MCF 10A (cell line): ENCODE data around the gene JSRP1. TPM values are rescaled to one million over a fixed set of nuclear protein-coding genes. Genes with fewer than 3 reads are reported as not detected.

Experiments used
- BruUV-seq: library from RNA; stranded (reverse); fragments of 400-500 nt; replicated peaks from 2 replicates; lab custom pipeline; 2021; lab: Mats Ljungman, UMichigan
- CTCF ChIA-PET: fragments of 300-600 bp; sonication (Branson Sonifier 250); formaldehyde crosslinking; extraction: SDS; loops from one replicate; lab custom pipeline; 2021; ENCODE audit warnings: antibody characterized with exemption, inconsistent platforms; lab: Yijun Ruan, JAX
- POLR2A ChIA-PET: fragments of 300-600, 350-650 bp; sonication (Branson Sonifier 250); formaldehyde crosslinking; extraction: SDS; loops from one replicate; lab custom pipeline; 2020; ENCODE audit warnings: antibody characterized with exemption, inconsistent platforms; lab: Yijun Ruan, JAX
- DNase-seq: peaks from one replicate; pipeline ENCODE4 v3.0.0-alpha.2; 2018; ENCODE audit not compliant: unreplicated experiment
- H3K27ac Mint-ChIP-seq: one replicate; pipeline ENCODE4 v1.8.0; 2022; ENCODE audit warnings: mild to moderate bottlenecking, low read depth, mixed read lengths; ENCODE audit not compliant: unreplicated experiment
- H3K27me3 Mint-ChIP-seq: one replicate; pipeline ENCODE4 v1.8.0; 2022; ENCODE audit warnings: mixed read lengths; ENCODE audit not compliant: insufficient read depth, unreplicated experiment
- H3K36me3 Mint-ChIP-seq: one replicate; pipeline ENCODE4 v1.8.0; 2022; ENCODE audit warnings: mild to moderate bottlenecking, moderate library complexity, mixed read lengths; ENCODE audit not compliant: insufficient read depth, unreplicated experiment
- H3K4me1 Mint-ChIP-seq: one replicate; pipeline ENCODE4 v1.8.0; 2022; ENCODE audit warnings: mixed read lengths; ENCODE audit not compliant: insufficient read depth, unreplicated experiment
- H3K4me3 Mint-ChIP-seq: one replicate; pipeline ENCODE4 v1.8.0; 2022; ENCODE audit warnings: mild to moderate bottlenecking, moderate library complexity, mixed read lengths; ENCODE audit not compliant: unreplicated experiment
- H3K9me3 Mint-ChIP-seq: one replicate; pipeline ENCODE4 v1.8.0; 2022; ENCODE audit warnings: mixed read lengths; ENCODE audit not compliant: unreplicated experiment
- CTCF ChIP-seq: fragments of 200-600 bp; IDR thresholded peaks from one replicate; pipeline ENCODE4 v1.8.0; 2022; ENCODE audit warnings: antibody characterized with exemption, mild to moderate bottlenecking; ENCODE audit not compliant: unreplicated experiment
- intact Hi-C: fragments of 100-400 bp; cut with micrococcal nuclease; formaldehyde crosslinking; loops from 2 replicates; pipeline ENCODE4 v1.14.1; 2022
- total RNA-seq: library from RNA; stranded (reverse); gene quantifications from 2 replicates; pipeline ENCODE4 v1.2.3, GENCODE V29; 2022

Gene JSRP1
- total RNA-seq, 1 experiment from 2014 or later, result 0.37 TPM

GRCh38 chr19:2209408-2209807 is 46.8 kb downstream of the JSRP1 start:
- no peaks in the 10 kb centered on the region for H3K27me3 Mint-ChIP-seq
- no peak overlapping the region for H3K4me3 Mint-ChIP-seq
- no peak for TF ChIP-seq CTCF
- DNase-seq, result no peak
- CTCF ChIA-PET, result interaction anchor here (0.5 kb wide), 1 partner anchor 97 kb away, joined by 3 read pairs; no protein-coding TSS in a partner anchor
- no TSS peak for BruUV-seq
- H3K36me3 Mint-ChIP-seq, result peaks cover 53% of the 10 kb centered on the region
- H3K4me1 Mint-ChIP-seq, result peaks cover 6% of the 10 kb centered on the region
- H3K9me3 Mint-ChIP-seq, result no peaks in the 10 kb centered on the region
- H3K27ac Mint-ChIP-seq, result no peak overlapping the region
- intact Hi-C loops, result no loop called here
- POLR2A ChIA-PET, result no interaction called here

GRCh38 chr19:2208975-2209374 is 47.2 kb downstream of the JSRP1 start:
- ChIA-PET POLR2A (no interaction called here), CTCF (no interaction called here)
- no peak for TF ChIP-seq CTCF
- peaks cover 57% of the 10 kb centered on the region for H3K36me3 Mint-ChIP-seq
- intact Hi-C loops, result no loop called here
- H3K4me3 Mint-ChIP-seq, result no peak overlapping the region
- peaks cover 6% of the 10 kb centered on the region for H3K4me1 Mint-ChIP-seq
- H3K27me3 Mint-ChIP-seq, result no peaks in the 10 kb centered on the region
- BruUV-seq, result no TSS peak
- H3K27ac Mint-ChIP-seq, result no peak overlapping the region
- no peaks in the 10 kb centered on the region for H3K9me3 Mint-ChIP-seq
- DNase-seq, result no peak

- H3K4me3 Mint-ChIP-seq, result no peak overlapping the region
- ChIA-PET POLR2A (no interaction called here), CTCF (interaction anchor here (0.5 kb wide), 1 partner anchor 52 kb away, joined by 3 read pairs; no protein-coding TSS in a partner anchor)
- intact Hi-C loops, result no loop called here
- no peak for TF ChIP-seq CTCF
- no peaks in the 10 kb centered on the region for H3K9me3 Mint-ChIP-seq
- no peak overlapping the region for H3K27ac Mint-ChIP-seq
- peaks cover 64% of the 10 kb centered on the region for H3K36me3 Mint-ChIP-seq
- BruUV-seq, result no TSS peak
- H3K4me1 Mint-ChIP-seq, result peaks cover 1% of the 10 kb centered on the region
- no peak for DNase-seq
- no peaks in the 10 kb centered on the region for H3K27me3 Mint-ChIP-seq
Measured at GRCh38 chr19:2207991-2208860, 48.0 kb downstream of the JSRP1 start.

GRCh38 chr19:2207008-2207407 is 49.2 kb downstream of the JSRP1 start:
- CTCF ChIA-PET, result no interaction called here
- Mint-ChIP-seq H3K27ac (no peak overlapping the region), H3K36me3 (peaks cover 67% of the 10 kb centered on the region), H3K9me3 (no peaks in the 10 kb centered on the region), H3K4me1 (no peaks in the 10 kb centered on the region), H3K4me3 (no peak overlapping the region), H3K27me3 (no peaks in the 10 kb centered on the region)
- TF ChIP-seq CTCF, result no peak
- no TSS peak for BruUV-seq
- POLR2A ChIA-PET, result interaction anchor here (0.6 kb wide), 1 partner anchor 11 kb away, joined by 4 read pairs; no protein-coding TSS in a partner anchor
- intact Hi-C loops, result no loop called here
- no peak for DNase-seq
